Limb (tissue), 2 donors: ENCODE data around the gene RMI2.

Source experiments
- DNase-seq, 2 donors: peaks; one replicate each; pipeline ENCODE4 v3.0.0-alpha.2; 2016; ENCODE audit errors: extremely low spot score in 2 of 2

RMI2 gene

DNA sequence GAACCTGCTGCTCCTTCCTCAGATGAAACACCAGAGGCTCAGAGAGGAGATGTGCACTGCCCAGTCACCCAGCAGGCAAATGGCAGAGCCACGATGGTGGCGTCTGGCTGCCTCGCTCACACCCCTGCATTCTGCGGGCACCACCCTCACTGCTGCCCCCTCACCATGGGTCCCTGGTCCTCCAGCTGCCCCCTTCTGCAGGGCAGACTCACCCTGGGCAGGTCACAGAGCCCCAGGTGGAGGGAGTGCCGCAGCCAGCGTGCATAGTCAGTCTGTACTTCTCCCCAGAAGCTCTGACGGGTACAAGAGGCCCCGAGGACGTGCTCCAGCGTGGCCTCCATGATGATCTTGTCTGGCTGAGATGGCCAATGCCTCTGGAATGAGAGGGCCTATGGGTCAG is 52.9 kb downstream of the RMI2 start:
- DNase-seq = no peak

- no peak for DNase-seq
These were observed 53.6 kb downstream of the RMI2 start for GRCh38 chr16:11398851-11399250.

GRCh38 chr16:11399261-11399831 is 54.1 kb downstream of the RMI2 start:
- DNase-seq = no peak

DNA sequence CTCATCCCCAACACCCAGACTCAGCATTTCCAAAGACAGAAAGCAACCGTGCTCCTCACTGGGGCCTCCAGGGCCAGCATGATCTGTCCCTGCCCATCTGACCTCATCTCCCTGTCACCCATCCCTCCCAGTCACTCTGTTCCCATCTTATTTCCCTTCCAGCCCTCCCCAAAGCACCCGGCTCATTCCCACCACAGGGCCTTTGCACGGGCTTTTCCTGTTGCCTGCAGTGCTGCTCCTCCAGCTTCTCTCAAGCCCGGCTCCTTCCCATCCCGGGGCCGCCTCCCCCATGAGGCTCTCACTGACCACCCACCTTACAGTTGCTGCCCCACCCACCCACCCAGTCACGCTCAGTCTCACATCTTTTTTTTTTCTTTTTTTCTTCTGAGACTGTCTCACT is 54.8 kb downstream of the RMI2 start:
- no peak for DNase-seq
